Liver (tissue), 3 donors: ENCODE results near the gene HMGN4.

ENCODE experiments used
- CTCF ChIP-seq: fragments of 150-350 bp; IDR thresholded peaks from 2 replicates; pipeline ENCODE4 v1.5.1; 2017; ENCODE audit warnings: improper control_type of control experiment, low read depth, low read length; ENCODE audit not compliant: missing input control
- EGR1 ChIP-seq, 2 donors: IDR thresholded peaks; 2 replicates each; pipeline ENCODE4 v1.6.1; 2016 to 2018; ENCODE audit warnings: antibody characterized with exemption in 2 of 2, low read depth in 2 of 2
- FOXA1 ChIP-seq: IDR thresholded peaks from 2 replicates; pipeline ENCODE4 v1.6.1; 2016; ENCODE audit warnings: antibody characterized with exemption
- JUND ChIP-seq, 2 donors: IDR thresholded peaks; 2 replicates each; pipeline ENCODE4 v1.6.1; 2016; ENCODE audit warnings: antibody characterized with exemption in 2 of 2
- RXRA ChIP-seq, 2 donors: IDR thresholded peaks; 2 replicates each; pipeline ENCODE4 v1.6.1; 2017 to 2018; ENCODE audit warnings: antibody characterized with exemption in 2 of 2, mild to moderate bottlenecking in 1 of 2
- TAF1 ChIP-seq: conservative IDR thresholded peaks from 2 replicates; pipeline ENCODE4 v1.6.1; 2016; ENCODE audit warnings: antibody characterized with exemption, mild to moderate bottlenecking
- ZBTB33 ChIP-seq: IDR thresholded peaks from 2 replicates; pipeline ENCODE4 v1.6.1; 2016; ENCODE audit warnings: antibody characterized with exemption
- donor health status: healthy.
- donor health status: healthy.

- TF ChIP-seq CTCF (no peak), TAF1 (no peak), JUND (IDR thresholded peaks at IDR 0.05) (no peak), FOXA1 (no peak), ZBTB33 (no peak), EGR1 (IDR thresholded peaks at IDR 0.05; ENCODE audit: low read depth in 2 of 2) (no peak), RXRA (IDR thresholded peaks at IDR 0.05) (no peak)
These were observed 14.5 kb downstream of the HMGN4 start for GRCh38 chr6:26552640-26553188.
